GM19467 (cell line): ENCODE measurements around the gene GLIPR2.

ENCODE experiments used
- ATAC-seq: cut with Tn5 transposase; IDR thresholded peaks from one replicate; pipeline ENCODE4 v1.9.1; 2021; ENCODE audit warnings: mild to moderate bottlenecking, moderate library complexity; ENCODE audit not compliant: unreplicated experiment

GLIPR2 gene

GRCh38 chr9:36191686-36192085 is 55.2 kb downstream of the GLIPR2 start:
- ATAC-seq, result no peak

GRCh38 chr9:36192196-36192595 is 55.7 kb downstream of the GLIPR2 start:
- no peak for ATAC-seq

GRCh38 chr9:36193023-36193422 is 56.5 kb downstream of the GLIPR2 start:
- ATAC-seq, result no peak

- ATAC-seq, result no peak
Measured at GRCh38 chr9:36194326-36195000, 57.9 kb downstream of the GLIPR2 start.

- ATAC-seq, result no peak
Measured at GRCh38 chr9:36204906-36205547, 68.5 kb downstream of the GLIPR2 start.

- ATAC-seq, result no peak
Measured at GRCh38 chr9:36207016-36207415, 70.5 kb downstream of the GLIPR2 start.

- ATAC-seq, result no peak
Measured at GRCh38 chr9:36207546-36208012, 71.0 kb downstream of the GLIPR2 start.

- ATAC-seq, result no peak
Measured at GRCh38 chr9:36208521-36209253, 72.2 kb downstream of the GLIPR2 start.

GRCh38 chr9:36210722-36211121 is 74.2 kb downstream of the GLIPR2 start:
- no peak for ATAC-seq

GRCh38 chr9:36211510-36211909 is 75.0 kb downstream of the GLIPR2 start:
- ATAC-seq, result no peak

- no peak for ATAC-seq
Measured at GRCh38 chr9:36213387-36213786, 76.9 kb downstream of the GLIPR2 start.
